ENCODE measurements around the gene CAPN13.

- TF ChIP-seq CTCF (IDR thresholded peaks at IDR 0.05) (no peak), POLR2A (IDR thresholded peaks at IDR 0.05) (no peak)
Observed at GRCh38 chr2:30820381-30821055, 13.3 kb upstream of the CAPN13 start.

Measured in breast epithelium (tissue), 3 donors.